GM21528 (cell line): ENCODE results near the gene IFFO2.

Experiments
- ATAC-seq: cut with Tn5 transposase; IDR thresholded peaks from one replicate; pipeline ENCODE4 v1.9.1; 2021; ENCODE audit warnings: mild to moderate bottlenecking, moderate library complexity; ENCODE audit not compliant: unreplicated experiment, low FRiP score

Gene IFFO2

DNA sequence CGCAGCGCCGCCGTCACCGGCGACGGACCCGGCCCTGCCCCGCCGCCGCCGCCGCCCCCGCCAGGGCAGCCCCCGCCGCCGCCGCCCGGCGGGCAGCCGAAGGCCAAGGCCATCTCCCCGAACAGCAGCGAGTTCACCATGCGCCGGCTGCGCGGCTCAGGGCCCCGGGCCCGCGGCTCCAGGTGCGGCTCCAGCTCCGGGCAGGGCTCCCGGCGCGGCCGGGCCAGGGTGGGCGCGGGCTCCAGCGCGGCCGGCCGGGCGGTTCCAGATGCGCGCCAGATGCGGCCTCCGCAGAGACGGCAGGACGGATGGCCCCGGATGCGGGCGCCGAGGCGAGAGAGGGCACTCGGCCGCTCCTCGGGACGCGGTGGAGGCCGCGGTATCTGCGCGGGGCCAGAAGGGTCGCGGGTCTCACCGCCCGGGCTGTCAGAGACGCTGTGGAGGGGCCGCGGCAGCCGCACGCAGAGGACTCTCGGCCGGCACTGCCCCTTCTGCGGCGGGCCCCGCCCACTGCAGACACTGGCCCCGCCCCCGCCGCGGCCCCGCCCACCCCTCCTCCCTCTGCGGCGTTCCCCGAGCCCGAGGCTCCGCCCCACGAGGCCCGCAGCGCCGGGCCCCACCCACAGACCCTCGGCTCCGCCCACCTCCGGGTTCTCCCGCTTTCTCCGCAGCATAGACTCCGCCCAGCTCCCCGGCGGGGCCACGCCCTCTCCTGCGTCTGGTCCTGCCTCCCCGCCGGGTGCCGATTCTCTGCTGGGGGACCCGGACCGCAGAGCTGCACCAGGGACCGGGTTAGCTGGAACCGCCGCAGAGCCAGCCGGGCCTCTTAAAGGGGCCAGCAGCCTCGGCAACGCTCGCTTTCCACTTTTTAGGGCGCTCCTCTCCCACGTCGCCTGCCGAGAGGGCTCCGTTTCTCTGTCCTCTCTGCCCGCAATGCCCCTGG, at the start of gene IFFO2:
Gene IFFO2 (minus strand): TSS at position 484 of the 943 bp plus-strand sequence. CDS start 344 bp downstream, at position 140.
- ATAC-seq, result peak; percentile 66

DNA sequence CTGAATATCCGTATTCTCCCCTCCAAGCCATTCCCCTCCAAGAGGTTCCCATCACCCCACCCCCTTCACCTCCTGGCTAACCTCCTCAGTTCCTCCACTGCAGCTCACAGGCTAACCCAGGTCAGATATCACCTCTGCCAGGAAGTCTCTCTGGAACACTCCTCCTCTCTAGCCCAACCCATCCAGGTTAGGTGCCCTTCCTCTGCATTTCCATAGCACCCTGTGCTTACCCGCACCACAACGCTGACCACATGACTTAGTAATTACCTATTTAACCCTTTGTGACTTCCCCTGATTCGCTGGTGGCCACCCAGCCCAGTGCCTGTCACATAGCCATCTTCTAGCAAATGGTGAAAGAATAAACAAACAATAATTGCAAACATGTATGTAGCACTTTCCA, 49.5 kb upstream of the IFFO2 start:
- ATAC-seq, result no peak

- ATAC-seq, result no peak
Measured at GRCh38 chr1:19003371-19004290, 47.2 kb upstream of the IFFO2 start.

DNA sequence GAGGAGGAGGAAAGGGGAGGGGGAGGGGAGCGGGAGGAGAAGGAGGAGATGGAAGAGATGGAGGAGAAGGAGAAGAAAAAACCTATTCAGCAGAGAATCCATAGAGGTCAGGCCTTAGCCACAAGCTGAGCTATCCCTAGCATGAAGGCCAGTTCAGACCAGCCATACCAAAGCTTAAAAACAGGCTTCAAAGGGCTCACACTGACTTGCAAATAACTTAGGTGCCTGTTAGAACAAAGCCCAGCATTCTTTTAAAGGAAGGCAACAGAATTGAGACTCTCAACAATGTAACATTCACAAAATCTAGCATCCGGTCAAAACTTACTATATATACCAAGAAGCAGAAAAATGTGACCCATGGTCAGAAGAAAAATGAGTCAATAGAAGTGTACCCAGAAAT, 43.6 kb upstream of the IFFO2 start:
- no peak for ATAC-seq

DNA sequence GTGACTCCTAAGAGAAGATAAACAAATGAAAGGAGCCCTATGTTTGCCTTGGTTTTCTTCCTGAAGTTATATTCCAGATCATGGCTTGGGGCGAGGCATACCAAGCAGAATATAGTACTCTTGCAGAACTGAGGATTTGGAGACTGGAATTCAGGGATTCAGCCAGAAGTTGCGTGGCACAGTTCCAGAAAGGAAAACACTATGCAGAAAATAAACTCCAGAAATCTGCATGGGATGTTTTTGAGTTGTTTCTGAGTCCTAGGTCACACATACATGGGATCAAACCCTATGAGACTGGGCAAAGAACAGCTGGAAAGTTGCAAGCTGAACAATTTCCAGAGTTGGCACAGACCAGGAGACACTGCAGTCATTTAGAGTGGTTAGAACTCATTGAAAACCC, 42.9 kb upstream of the IFFO2 start:
- no peak for ATAC-seq

DNA sequence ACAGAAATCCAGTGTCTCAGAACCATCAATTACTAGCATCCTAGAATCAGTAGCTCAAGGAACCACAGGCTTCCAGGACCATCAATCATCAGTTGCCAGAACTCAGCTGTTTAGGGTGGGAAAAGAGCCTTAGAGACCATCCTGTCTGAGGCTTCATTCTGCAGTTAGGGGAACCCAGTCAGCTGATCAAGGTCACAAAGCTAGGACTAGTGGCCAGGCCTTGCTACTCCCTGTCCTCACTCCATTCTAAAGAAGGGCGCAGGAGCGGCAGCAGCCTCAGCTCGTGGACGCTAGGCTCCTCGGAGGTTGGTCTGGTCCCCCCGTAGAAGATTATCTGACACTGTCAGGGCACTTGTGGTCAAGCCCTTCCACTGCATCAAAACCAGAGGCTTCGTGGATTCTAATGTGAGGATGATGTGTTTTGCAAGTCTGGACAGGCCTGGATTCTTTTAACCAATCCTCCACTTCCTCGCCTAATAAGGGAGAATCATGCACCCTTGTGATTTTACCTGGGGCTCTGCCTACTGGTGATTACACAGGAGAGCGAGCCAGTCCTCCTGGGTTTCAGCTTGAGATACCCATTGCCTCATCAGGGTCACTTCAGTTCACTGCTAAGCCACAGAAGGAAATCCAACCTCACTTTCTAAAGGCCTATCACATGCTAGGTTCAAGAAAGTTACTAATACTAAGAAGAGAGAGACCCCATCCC, 41.7 kb upstream of the IFFO2 start:
- no peak for ATAC-seq

DNA sequence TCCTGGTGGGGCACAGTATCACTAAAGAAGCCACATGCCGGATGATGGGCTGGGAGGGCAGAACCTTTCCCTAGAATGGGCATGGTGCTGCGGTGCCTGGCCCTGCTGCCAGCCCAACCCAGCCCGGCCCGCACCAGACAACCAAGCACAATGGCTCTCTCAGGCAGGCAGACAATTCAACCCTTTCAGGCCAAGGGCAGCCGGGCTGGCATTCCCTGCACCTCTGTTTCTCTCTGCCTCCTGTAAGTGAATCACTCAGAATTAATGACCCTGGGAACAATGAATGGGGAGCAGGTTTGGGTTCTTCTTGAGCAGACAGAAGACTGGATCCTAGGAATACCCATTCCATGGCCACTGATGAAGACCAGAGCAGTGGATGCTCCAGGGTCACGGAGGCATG, 41.0 kb upstream of the IFFO2 start:
- ATAC-seq, result no peak

GRCh38 chr1:18996548-18997177, 40.2 kb upstream of the IFFO2 start:
- no peak for ATAC-seq

DNA sequence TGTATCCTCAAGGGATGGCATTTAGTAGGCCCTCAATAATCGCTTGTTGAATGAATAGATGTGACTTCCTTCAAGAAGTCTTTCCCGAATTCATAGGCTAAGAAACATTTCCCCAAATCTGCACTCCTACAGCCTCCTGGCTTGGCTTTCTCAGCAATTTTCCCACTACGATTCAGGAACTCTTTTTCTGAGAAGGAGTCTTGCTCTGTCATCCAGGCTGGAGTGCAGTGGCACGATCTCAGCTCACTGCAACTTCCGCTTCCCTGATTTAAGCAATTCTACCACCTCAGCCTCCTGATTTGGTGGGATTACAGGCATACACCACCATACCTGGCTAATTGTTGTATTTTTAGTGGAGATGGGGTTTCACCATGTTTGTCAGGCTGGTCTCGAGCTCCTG, 37.9 kb upstream of the IFFO2 start:
- no peak for ATAC-seq

DNA sequence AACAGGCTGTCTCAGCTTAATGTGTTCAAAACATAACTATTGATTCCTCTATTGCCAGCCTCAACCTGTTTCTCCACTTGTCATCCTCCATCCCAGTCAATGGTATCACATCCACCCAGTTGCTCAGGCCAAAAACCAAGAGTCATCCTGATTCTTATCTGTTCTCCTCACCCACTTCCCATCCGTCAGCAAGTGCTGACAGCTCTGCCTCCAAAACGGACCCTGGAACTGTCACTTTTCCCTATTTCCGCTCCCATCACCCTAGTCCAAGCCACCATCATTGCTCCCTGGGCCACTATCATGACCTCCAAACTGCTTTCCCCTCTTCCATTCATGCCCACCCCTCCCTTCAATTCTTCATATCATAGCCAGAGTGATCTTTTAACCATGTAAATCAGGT, 36.2 kb upstream of the IFFO2 start:
- ATAC-seq, result no peak

DNA sequence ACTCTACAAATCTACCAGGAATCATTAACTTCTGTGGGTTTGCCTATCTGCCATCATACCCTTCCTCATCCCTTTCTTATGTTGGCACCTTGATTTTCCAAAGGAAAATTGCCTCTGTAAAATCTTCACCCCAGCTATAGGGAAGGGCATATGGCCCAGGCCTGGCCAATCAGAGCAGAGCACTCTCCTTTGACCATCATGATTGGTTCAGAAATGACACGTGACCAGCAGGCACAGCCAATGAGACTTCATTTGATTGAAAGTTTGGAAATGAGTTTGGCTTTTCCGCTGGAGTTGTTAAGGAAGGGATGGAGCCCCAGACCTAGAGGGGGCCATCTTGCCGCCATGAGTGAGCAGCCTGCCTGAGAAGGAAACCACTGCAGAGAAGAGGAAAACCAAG, 35.1 kb upstream of the IFFO2 start:
- ATAC-seq, result no peak

DNA sequence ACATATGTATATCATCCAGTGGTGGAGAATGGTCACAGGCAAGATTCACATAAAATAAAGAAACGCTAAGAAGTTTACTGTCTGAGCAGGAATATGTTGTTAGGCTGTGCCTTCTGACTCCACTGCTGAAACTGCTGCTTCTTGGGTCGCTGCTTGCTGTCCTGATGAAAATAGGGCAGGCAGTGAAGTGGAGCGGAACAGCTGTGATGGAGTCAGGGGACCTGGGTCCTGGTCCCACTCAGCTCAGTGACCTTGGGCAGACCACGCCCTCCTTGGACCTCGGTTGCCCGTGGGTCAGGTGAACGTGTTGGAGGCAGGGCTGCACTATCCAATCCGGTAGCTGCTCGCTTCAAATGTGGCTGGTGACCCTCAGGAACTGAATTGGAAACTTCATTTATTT, 33.4 kb upstream of the IFFO2 start:
- ATAC-seq, result no peak

- no peak for ATAC-seq
Measured at GRCh38 chr1:18989176-18989799, 32.8 kb upstream of the IFFO2 start.

DNA sequence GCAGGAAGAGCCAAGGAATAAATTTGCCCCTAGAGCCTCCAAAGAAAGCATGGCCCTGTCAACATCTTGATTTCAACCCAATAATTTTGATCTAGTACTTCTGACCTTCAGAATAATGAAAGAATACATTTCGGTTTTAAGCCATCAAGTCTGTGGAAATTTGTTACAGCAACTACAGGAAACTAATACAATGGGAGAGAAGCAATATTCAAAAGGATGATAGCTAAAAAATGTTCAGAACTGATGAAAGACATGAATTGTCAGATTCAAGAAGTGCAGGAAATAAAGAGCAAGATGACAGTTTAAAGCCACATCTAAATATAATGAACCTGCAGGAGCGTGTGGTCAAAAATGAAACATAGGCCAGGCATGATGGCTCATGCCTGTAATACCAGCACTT, 24.8 kb upstream of the IFFO2 start:
- no peak for ATAC-seq

- ATAC-seq, result no peak
Measured at GRCh38 chr1:18978706-18979105, 22.2 kb upstream of the IFFO2 start.

DNA sequence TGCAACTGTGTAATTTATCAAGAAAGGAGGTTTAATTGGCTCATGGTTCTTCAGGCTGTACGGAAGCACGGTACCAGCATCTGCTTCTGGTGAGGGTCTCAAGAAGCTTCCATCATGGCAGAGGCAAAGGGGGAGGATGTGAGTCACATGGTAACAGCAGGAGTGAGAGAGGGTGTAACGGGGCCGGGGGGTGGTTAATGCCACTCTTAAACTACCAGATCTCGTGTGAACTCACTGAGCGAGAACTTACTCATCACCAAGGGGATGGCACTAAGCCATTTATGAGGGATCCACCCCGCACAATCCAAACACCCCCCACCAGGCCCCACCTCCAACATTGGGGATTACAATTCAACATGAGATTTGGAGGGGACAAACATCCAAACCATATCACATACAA, 21.0 kb upstream of the IFFO2 start:
- ATAC-seq, result no peak

GRCh38 chr1:18976096-18976495, 19.6 kb upstream of the IFFO2 start:
- no peak for ATAC-seq

DNA sequence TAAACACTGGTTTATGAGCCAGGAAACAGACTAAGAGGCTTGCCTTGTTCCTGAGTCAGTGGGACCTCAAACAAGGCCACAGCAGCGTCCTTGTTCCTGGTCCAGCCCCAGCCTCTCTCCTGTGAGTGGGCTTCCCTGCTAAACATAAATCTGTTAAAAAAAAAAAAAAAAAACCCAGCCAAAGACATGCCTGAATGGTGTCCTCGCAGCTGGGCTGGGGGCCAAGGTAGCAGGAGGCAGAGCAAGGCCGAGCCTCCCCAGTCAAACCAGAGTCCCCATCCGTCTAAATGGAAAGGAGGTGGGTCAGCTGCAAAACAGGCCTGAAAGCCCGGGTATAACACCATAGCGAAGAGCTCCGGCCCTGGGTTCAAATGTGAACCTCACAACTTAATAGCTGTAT, 18.1 kb upstream of the IFFO2 start:
- no peak for ATAC-seq

DNA sequence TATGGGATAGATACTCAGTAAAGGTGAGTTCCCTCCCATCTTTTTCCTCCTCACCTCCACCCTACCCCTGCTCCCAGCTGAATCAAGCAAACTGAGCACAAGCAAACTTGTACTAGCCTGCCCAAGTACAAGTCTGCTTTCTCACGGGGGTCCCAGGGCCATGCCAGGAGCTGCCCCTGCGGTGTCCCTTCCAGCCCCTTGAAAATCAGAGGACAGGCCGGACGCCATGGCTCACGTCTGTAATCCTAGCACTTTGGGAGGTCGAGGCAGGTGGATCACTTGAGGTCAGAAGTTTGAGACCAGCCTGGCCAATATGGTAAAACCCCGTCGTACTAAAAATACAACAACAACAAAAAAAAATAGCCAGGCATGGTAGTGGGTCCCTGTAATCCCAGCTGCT, 17.5 kb upstream of the IFFO2 start:
- ATAC-seq, result no peak

DNA sequence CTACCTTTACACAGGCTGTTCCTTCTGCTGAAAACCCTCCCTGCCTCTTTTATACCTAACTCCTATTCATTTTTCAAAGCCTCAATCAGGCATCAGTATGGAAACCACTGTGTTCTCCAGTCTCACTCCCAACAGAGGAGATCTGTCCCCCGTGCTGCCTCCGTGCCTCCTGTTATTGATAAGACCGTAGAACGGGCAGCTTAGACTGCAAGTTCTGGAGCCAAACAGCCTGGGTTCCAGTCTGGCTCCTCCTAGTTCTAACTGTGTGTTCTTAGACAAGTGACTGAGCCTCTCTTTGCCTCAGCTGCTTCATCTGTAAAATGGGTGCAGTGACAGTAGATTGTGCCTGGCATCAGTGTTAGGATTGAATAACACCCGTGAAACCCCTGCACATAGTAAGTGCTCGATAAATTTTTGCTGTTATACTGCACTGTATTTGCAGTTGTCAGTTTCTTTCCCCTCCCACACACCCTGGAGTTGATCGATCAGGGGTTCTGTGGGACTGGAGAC, 17.0 kb upstream of the IFFO2 start:
- no peak for ATAC-seq
